HUES64 (cell line): ENCODE measurements around the gene GPR32.

Source experiments
- H3K27ac ChIP-seq: 2 replicates; pipeline ENCODE4 v1.7.0; 2013; ENCODE audit warnings: low read depth, low read length, inconsistent platforms
- H3K27me3 ChIP-seq: 2 replicates; pipeline ENCODE4 v1.6.1; 2013; ENCODE audit warnings: mild to moderate bottlenecking, low read length; ENCODE audit not compliant: insufficient read depth
- H3K36me3 ChIP-seq: 2 replicates; pipeline ENCODE4 v1.6.1; 2013; ENCODE audit warnings: mild to moderate bottlenecking, low read length; ENCODE audit not compliant: insufficient read depth
- H3K4me1 ChIP-seq: 2 replicates; pipeline ENCODE4 v1.6.1; 2013; ENCODE audit warnings: mild to moderate bottlenecking, low read length, moderate library complexity; ENCODE audit not compliant: insufficient read depth
- H3K4me3 ChIP-seq: 2 replicates; pipeline ENCODE4 v1.5.1; 2013; ENCODE audit warnings: mild to moderate bottlenecking, low read length, moderate library complexity
- H3K9ac ChIP-seq: 2 replicates; pipeline ENCODE4 v1.6.1; 2013; ENCODE audit warnings: mild to moderate bottlenecking, low read depth, low read length
- H3K9me3 ChIP-seq: 2 replicates; pipeline ENCODE4 v1.6.1; 2013; ENCODE audit warnings: low read depth, low read length; ENCODE audit not compliant: insufficient read depth
- WGBS: fragments of 150-250, 120-280 bp; methylation state at CpG from one replicate; pipeline ENCODE4 v1.1.7; 2013; ENCODE audit warnings: missing lambda C conversion rate; 5-methylcytosine and 5-hydroxymethylcytosine counted together

The GPR32 gene

DNA sequence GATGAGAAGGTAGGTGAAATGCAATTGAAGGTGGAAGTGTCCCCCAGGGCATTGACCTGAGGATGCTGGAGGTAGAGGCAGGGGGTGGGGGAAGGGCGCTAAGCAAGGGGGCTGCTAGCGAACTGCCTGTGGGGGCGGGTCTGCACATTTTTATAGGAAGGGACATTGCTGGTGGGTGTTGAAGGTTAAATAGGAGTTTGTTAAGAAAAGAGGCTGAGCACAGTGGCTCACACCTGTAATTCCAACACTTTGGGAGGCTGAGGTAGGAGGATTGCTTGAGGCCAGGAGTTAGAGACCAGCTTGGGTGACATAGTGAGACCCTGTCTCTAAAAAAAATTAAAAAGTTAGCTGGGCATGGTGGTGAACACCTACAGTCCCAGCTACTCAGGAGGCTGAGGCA lies 14.4 kb downstream of the GPR32 start:
- no peak overlapping the region for H3K27ac ChIP-seq
- no peaks in the 10 kb centered on the region for H3K36me3 ChIP-seq
- H3K4me3 ChIP-seq, result no peak overlapping the region
- no peak overlapping the region for H3K9ac ChIP-seq
- no peaks in the 10 kb centered on the region for H3K9me3 ChIP-seq
- H3K27me3 ChIP-seq, result peaks cover 7% of the 10 kb centered on the region
- H3K4me1 ChIP-seq, result no peaks in the 10 kb centered on the region
- 93% methylated on average over 3 of the region's 3 CpGs for WGBS

DNA sequence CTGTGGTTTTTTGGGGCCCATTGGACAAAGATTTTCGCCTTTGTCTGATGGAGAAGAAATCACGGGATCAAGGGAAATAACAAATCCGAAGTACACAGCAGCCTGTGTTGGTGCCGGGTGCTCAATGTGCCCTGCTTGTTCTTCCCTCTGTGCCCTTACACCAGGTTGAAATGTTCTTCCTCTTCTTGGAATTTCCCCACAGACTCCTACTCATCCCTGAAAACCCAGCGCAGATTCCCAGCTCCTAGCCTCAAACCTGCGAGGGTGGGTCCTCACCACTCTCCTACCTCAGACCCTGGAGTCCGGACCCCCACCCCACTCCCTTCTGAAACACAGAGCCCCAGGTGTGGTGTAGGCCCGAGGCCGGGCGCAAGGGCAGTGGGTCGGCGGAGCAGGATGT lies 15.1 kb downstream of the GPR32 start:
- no peaks in the 10 kb centered on the region for H3K36me3 ChIP-seq
- 92% methylated on average over 12 of the region's 12 CpGs for WGBS
- no peak overlapping the region for H3K9ac ChIP-seq
- H3K4me3 ChIP-seq, result no peak overlapping the region
- no peak overlapping the region for H3K27ac ChIP-seq
- H3K27me3 ChIP-seq, result peaks cover 1% of the 10 kb centered on the region
- no peaks in the 10 kb centered on the region for H3K9me3 ChIP-seq
- no peaks in the 10 kb centered on the region for H3K4me1 ChIP-seq

DNA sequence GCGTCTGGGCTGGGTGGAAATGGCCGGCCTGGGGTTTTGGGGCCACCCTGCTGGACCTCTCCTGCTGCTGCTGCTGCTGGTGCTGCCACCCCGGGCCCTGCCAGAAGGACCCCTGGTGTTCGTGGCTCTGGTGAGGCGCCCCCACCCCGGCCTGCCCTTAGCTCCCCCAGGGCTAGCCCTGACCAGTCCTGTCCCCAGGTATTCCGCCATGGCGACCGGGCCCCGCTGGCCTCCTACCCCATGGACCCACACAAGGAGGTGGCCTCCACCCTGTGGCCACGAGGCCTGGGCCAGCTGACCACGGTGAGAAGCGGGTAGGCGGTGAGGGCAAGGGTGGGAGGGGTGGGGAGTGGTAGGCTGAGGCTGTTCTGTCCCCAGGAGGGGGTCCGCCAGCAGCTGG lies 20.1 kb downstream of the GPR32 start, which contains the start of gene ACP4:
Gene ACP4 (plus strand): TSS at position 20 of the 400 bp plus-strand sequence. CDS start 0 bp downstream, at position 20.
- Histone ChIP-seq H3K9ac (no peak within 1 kb of the TSS), H3K36me3 (peaks cover 4% of the 10 kb centered on the region; the same call in 1 of the 2 replicates), H3K4me3 (no peak within 1 kb of the TSS), H3K9me3 (no peaks in the 10 kb centered on the region), H3K4me1 (no peaks in the 10 kb centered on the region), H3K27me3 (no peaks in the 10 kb centered on the region), H3K27ac (no peak within 1 kb of the TSS)
- 91% methylated on average over 15 of the region's 15 CpGs for WGBS

DNA sequence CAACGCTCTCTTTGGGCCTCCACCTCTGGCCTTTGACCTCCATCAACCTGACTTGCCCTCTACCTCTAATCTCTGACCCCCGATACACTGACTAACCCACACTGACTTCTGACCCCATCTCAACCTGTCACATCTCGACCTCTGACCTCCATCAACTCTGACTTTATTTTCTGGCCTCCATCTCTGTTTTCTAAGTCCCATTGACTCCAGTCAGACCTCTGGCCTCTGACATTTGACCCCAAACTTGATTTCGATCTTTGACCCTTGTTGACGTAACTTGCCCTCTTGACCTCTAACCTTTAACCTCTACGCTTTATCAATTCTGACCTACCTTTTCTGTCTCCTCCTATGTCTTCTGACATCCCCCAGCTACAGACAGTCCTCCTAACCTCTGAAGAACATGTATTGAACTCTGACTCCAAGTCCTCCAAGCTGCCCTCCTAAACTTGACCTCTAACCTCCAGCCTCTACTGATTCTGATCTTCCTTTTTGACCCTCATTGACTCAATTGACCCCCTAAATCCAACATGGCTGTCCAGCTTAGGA lies 20.7 kb downstream of the GPR32 start:
- Histone ChIP-seq H3K4me3 (no peak overlapping the region), H3K4me1 (no peaks in the 10 kb centered on the region), H3K9ac (no peak overlapping the region), H3K27ac (no peak overlapping the region), H3K9me3 (no peaks in the 10 kb centered on the region), H3K36me3 (peaks cover 10% of the 10 kb centered on the region; the same call in 1 of the 2 replicates), H3K27me3 (no peaks in the 10 kb centered on the region)
- WGBS, result 91% methylated on average over 6 of the region's 6 CpGs

DNA sequence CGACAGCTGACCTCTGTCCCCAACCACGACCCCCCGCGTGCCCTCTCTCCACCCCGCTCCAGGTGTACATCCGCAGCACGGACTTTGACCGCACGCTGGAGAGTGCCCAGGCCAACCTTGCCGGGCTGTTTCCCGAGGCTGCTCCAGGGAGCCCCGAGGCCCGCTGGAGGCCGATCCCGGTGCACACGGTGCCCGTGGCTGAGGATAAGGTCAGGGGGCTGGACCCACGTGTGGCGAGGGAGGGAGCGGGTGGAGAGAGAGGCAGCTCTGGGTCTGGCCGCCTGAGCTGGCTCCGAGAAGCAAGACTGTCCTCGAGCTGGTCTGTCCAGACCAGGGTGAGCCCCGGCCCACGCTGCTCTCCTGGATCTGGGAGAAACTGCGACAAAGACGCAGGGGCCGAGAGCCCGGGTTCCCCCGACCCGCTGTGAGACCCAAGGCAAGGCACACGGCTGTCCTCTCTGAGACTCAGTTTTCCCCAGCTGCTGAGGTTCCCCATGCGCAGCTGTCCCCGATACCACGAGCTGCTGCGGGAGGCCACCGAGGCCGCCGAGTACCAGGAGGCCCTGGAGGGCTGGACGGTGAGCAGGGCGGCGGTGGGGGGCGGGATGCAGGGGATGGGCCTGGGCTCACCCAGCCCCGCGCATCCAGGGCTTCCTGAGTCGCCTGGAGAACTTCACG lies 21.5 kb downstream of the GPR32 start:
- H3K27me3 ChIP-seq, result no peaks in the 10 kb centered on the region
- H3K36me3 ChIP-seq, result peaks cover 16% of the 10 kb centered on the region; the same call in 1 of the 2 replicates
- no peak overlapping the region for H3K9ac ChIP-seq
- no peaks in the 10 kb centered on the region for H3K4me1 ChIP-seq
- no peak overlapping the region for H3K4me3 ChIP-seq
- no peak overlapping the region for H3K27ac ChIP-seq
- WGBS, result 89% methylated on average over 47 of the region's 47 CpGs
- no peaks in the 10 kb centered on the region for H3K9me3 ChIP-seq

DNA sequence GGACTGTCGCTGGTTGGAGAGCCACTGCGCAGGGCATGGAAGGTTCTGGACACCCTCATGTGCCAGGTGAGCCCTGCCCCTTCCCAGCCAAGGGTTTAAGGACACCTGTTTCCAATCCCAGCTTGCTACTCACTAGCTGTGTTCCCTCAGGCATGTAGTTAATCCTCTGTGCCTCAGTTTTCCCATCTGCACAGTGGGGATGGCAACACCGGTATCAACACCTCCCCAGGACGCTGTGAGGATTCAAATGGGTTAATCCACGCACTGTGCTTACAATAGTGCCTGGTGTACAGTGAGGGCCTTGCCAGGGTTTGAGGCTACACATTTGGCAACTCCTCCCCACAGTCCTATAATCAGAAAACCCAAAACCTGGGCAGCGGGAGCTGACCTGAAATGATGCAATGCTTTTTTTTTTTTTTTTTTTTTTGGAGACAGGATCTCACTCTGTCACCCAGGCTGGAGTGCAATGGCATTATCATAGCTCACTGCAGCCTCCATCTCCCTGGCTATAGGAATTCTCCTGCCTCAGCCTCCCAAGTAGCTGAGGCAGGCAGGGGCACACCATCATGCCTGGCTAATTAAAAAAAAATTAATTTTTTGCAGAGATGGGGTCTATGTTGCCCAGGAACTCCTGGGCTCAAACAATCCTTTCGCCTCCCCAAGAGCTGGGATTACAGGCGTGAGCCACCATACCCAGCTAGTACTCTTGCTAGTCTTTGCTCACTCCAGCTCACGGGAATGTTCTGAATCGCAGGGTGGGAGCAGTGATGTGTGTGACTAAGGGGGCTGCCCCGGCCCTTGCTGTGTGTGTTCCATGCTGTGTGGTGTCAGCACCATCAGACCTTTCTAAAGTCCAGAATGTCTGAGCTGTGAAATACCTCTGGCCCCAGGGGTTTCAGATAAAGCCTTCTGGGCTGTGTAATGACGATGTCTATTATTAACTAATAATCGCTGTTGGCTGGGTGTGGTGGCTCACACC lies 22.3 kb downstream of the GPR32 start:
- no peak overlapping the region for H3K9ac ChIP-seq
- no peak overlapping the region for H3K4me3 ChIP-seq
- no peak overlapping the region for H3K27ac ChIP-seq
- no peaks in the 10 kb centered on the region for H3K4me1 ChIP-seq
- no peaks in the 10 kb centered on the region for H3K9me3 ChIP-seq
- peaks cover 24% of the 10 kb centered on the region for H3K36me3 ChIP-seq
- H3K27me3 ChIP-seq, result no peaks in the 10 kb centered on the region
- WGBS, result 90% methylated on average over 13 of the region's 13 CpGs

- Histone ChIP-seq H3K4me1 (no peaks in the 10 kb centered on the region), H3K4me3 (no peak overlapping the region), H3K9ac (no peak overlapping the region), H3K9me3 (no peaks in the 10 kb centered on the region), H3K27ac (no peak overlapping the region), H3K27me3 (no peaks in the 10 kb centered on the region), H3K36me3 (peaks cover 34% of the 10 kb centered on the region)
- WGBS, result 74% methylated on average over 11 of the region's 11 CpGs
These were observed 23.3 kb downstream of the GPR32 start for GRCh38 chr19:50793558-50794065.

DNA sequence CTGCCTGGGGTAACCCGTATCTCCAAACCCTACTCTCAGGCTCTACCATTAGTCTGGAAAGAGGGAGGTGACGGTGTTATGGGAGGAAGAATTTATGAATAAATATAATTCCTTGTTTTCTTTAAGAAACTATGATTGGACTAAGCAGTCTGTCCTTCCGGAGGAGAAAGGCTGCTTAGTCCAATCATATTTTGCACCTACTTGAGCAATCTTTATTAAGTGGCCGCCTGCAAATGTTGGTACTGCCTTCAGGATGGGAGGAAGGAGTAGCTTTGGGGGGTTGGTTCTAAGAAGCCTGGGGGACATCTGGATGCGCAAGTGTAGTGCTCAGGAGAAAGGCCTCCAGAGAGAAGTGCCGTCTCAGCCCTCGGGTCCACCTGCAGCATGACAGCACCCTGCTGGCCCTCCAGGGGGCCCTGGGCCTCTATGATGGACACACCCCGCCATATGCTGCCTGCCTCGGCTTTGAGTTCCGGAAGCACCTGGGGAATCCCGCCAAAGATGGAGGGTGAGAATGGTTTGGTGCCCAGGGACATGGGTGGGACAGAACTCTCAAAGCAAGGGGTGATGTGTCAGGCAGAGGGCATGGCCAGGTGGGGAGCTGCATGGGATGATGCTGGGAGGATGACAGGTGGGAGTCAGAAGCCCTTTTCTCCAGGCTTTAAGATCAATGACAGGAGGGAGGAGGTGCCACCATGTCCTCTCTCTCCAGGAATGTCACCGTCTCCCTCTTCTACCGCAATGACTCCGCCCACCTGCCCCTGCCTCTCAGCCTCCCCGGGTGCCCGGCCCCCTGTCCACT lies 24.0 kb downstream of the GPR32 start:
- 33% methylated on average over 14 of the region's 16 CpGs for WGBS
- Histone ChIP-seq H3K9me3 (no peaks in the 10 kb centered on the region), H3K27ac (no peak overlapping the region), H3K27me3 (no peaks in the 10 kb centered on the region), H3K36me3 (peaks cover 41% of the 10 kb centered on the region), H3K4me3 (no peak overlapping the region), H3K4me1 (no peaks in the 10 kb centered on the region), H3K9ac (no peak overlapping the region)

- 59% methylated on average over 18 of the region's 18 CpGs for WGBS
- Histone ChIP-seq H3K36me3 (peaks cover 49% of the 10 kb centered on the region), H3K4me1 (no peaks in the 10 kb centered on the region), H3K9ac (no peak overlapping the region), H3K9me3 (no peaks in the 10 kb centered on the region), H3K4me3 (no peak overlapping the region), H3K27ac (no peak overlapping the region; the same call in 1 of the 2 replicates), H3K27me3 (no peaks in the 10 kb centered on the region)
These were observed 24.8 kb downstream of the GPR32 start for GRCh38 chr19:50794876-50795663.

GRCh38 chr19:50795664-50796073 lies 25.4 kb downstream of the GPR32 start:
- peaks cover 55% of the 10 kb centered on the region for H3K36me3 ChIP-seq
- no peaks in the 10 kb centered on the region for H3K9me3 ChIP-seq
- no peak overlapping the region for H3K4me3 ChIP-seq
- no peaks in the 10 kb centered on the region for H3K27me3 ChIP-seq
- no peak overlapping the region for H3K9ac ChIP-seq
- H3K27ac ChIP-seq, result peak overlapping the region; percentile 5; the same call in 1 of the 2 replicates
- 92% methylated on average over 4 of the region's 4 CpGs for WGBS
- H3K4me1 ChIP-seq, result no peaks in the 10 kb centered on the region
